ENCODE data around the gene SPTLC3. TPM values are rescaled to one million over a fixed set of nuclear protein-coding genes. Genes with fewer than 3 reads are reported as not detected.

The SPTLC3 gene
- polyA plus RNA-seq, 1 of the 3 experiments (the other 2 are of a cell fraction): 0.02 TPM

DNA sequence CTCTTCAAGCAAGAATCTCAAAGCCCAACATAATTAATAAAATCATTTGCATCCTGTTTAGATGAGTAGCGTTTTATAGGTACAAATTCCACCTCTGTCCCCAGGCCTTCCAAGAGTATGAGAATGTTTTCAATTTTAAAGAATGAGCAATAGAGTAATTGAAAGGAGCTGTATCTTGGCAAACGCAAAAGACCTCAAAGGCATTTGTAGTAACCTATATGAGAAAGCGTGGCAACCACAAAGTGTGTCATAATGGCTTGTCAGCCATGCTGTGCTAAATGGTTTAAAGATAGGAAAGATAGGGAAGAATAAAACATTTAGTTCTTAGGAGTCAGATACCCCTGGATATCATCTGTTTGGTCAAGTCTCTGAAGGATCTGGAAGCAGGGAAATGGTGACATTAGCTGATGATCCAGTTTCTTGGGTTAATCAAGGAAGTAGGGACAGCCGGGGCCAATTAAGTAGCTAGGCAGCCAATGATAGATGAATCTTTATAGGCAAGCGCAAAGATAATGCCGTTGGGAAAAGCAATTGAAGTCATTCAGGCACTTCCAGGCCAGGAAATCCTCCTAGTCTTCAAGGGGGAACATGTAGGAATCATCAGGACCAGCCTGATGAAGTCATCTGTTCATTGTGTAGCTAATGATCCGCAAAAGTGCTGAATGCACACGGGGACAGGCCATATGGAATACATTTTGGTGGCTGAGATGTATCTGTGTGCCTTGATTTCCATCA lies 140.8 kb downstream of the SPTLC3 start:
- H3K79me2 ChIP-seq (ENCODE audit: insufficient read depth): no peaks in the 10 kb centered on the region
- POLR2A ChIA-PET: no interaction called here
- H3K9me3 ChIP-seq: no peaks in the 10 kb centered on the region
- no peak overlapping the region for H3K4me3 ChIP-seq (ENCODE audit: low read depth in 2 of 2, low read length in 1 of 2)
- no peak overlapping the region for H3K9ac ChIP-seq
- CTCF ChIA-PET: interaction anchor here (1.2 to 1.7 kb wide), 3 partner anchors 31 to 397 kb away, joined by 3 to 4 read pairs (median 3); no protein-coding TSS in a partner anchor
- H3K27ac ChIP-seq (ENCODE audit: low read depth in 2 of 2, low read length in 1 of 2): no peak overlapping the region
- H3F3A ChIP-seq (replicated peaks; ENCODE audit: insufficient read depth): no peaks in the 10 kb centered on the region
- no peaks in the 10 kb centered on the region for H3K4me1 ChIP-seq (ENCODE audit: control insufficient read depth in 1 of 2, insufficient read depth in 2 of 2, low read depth in 1 of 2, low read length in 1 of 2)
- no peaks in the 10 kb centered on the region for H4K20me1 ChIP-seq (ENCODE audit: insufficient read depth)
- TF ChIP-seq POLR2AphosphoS5 (IDR thresholded peaks at IDR 0.05; ENCODE audit: low read depth, low read length): no peak
- no peak for TF ChIP-seq JUND (IDR thresholded peaks at IDR 0.05)
- TF ChIP-seq MXI1 (IDR thresholded peaks at IDR 0.05; ENCODE audit: low read depth, low read length): no peak
- TF ChIP-seq, protein P1, sequence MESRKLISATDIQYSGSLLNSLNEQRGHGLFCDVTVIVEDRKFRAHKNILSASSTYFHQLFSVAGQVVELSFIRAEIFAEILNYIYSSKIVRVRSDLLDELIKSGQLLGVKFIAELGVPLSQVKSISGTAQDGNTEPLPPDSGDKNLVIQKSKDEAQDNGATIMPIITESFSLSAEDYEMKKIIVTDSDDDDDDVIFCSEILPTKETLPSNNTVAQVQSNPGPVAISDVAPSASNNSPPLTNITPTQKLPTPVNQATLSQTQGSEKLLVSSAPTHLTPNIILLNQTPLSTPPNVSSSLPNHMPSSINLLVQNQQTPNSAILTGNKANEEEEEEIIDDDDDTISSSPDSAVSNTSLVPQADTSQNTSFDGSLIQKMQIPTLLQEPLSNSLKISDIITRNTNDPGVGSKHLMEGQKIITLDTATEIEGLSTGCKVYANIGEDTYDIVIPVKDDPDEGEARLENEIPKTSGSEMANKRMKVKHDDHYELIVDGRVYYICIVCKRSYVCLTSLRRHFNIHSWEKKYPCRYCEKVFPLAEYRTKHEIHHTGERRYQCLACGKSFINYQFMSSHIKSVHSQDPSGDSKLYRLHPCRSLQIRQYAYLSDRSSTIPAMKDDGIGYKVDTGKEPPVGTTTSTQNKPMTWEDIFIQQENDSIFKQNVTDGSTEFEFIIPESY (IDR thresholded peaks at IDR 0.05; ENCODE audit: borderline replicate concordance, low read depth): no peak
- TF ChIP-seq RXRA (IDR thresholded peaks at IDR 0.05; ENCODE audit: borderline replicate concordance, low read depth): no peak
- TF ChIP-seq GATA2 (CRISPR knock-in tag; IDR thresholded peaks at IDR 0.05): no peak
- no peak for TF ChIP-seq TEAD4 (IDR thresholded peaks at IDR 0.05; ENCODE audit: borderline replicate concordance, insufficient read depth)
- TF ChIP-seq SIN3A (IDR thresholded peaks at IDR 0.05; ENCODE audit: borderline replicate concordance, low read depth, low read length): no peak
- TF ChIP-seq YY1 (IDR thresholded peaks at IDR 0.05; ENCODE audit: low read depth): no peak
- H3K9me2 ChIP-seq: no peaks in the 10 kb centered on the region
- no peak overlapping the region for H2AFZ ChIP-seq (ENCODE audit: low read depth)
- no peak for DNase-seq
- WGBS (ENCODE audit: low lambda C conversion rate): 19% methylated on average over 8 of the region's 8 CpGs
- no peaks in the 10 kb centered on the region for H3K36me3 ChIP-seq (replicated peaks in 1 of 2; ENCODE audit: control insufficient read depth in 1 of 2, insufficient read depth in 2 of 2, low read length in 1 of 2)
- no peaks in the 10 kb centered on the region for H3K27me3 ChIP-seq (ENCODE audit: insufficient read depth)
- H3K4me2 ChIP-seq: no peak overlapping the region

DNA sequence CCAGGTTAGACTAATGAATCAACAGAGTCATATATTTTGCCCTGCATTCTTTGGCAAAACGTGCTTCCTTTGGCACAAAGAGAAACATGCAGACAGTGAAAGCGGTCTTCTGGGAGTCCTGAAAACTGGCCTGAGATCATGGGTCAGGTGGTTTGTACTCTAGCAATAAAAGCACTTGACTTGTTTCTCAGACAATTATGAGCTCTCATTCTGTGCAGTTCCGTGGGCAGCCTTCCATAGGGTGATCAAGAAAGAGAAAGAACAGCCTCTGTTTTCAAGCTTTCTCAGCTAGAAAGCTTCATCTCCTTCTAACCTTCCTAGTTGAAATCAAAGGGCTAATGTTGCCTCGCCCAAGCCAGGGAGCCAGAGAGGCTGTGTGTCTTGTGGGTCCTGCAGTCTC lies 149.6 kb downstream of the SPTLC3 start:
- no peaks in the 10 kb centered on the region for H3K9me3 ChIP-seq
- H2AFZ ChIP-seq (ENCODE audit: low read depth): no peak overlapping the region
- H4K20me1 ChIP-seq (ENCODE audit: insufficient read depth): no peaks in the 10 kb centered on the region
- no peak overlapping the region for H3K4me2 ChIP-seq
- no peak overlapping the region for H3K4me3 ChIP-seq (ENCODE audit: low read depth in 2 of 2, low read length in 1 of 2)
- DNase-seq: no peak
- H3K36me3 ChIP-seq (replicated peaks in 1 of 2; ENCODE audit: control insufficient read depth in 1 of 2, insufficient read depth in 2 of 2, low read length in 1 of 2): no peaks in the 10 kb centered on the region
- no peak overlapping the region for H3K27ac ChIP-seq (ENCODE audit: low read depth in 2 of 2, low read length in 1 of 2)
- no peaks in the 10 kb centered on the region for H3K27me3 ChIP-seq (ENCODE audit: insufficient read depth)
- no peak overlapping the region for H3K9ac ChIP-seq
- 5% methylated on average over 4 of the region's 4 CpGs for WGBS (ENCODE audit: low lambda C conversion rate)
- TF ChIP-seq NFIC (IDR thresholded peaks at IDR 0.05; ENCODE audit: borderline replicate concordance) (no peak), GATA2 (CRISPR knock-in tag; IDR thresholded peaks at IDR 0.05) (no peak), FOXM1 (IDR thresholded peaks at IDR 0.05; ENCODE audit: low read depth) (no peak), EP300 (IDR thresholded peaks at IDR 0.05; ENCODE audit: borderline replicate concordance in 1 of 2, low read depth in 1 of 2, low read length in 1 of 2) (no peak)
- TF ChIP-seq, protein P2, sequence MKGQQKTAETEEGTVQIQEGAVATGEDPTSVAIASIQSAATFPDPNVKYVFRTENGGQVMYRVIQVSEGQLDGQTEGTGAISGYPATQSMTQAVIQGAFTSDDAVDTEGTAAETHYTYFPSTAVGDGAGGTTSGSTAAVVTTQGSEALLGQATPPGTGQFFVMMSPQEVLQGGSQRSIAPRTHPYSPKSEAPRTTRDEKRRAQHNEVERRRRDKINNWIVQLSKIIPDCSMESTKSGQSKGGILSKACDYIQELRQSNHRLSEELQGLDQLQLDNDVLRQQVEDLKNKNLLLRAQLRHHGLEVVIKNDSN (IDR thresholded peaks at IDR 0.05; ENCODE audit: borderline replicate concordance, low read depth): no peak
- no peaks in the 10 kb centered on the region for H3K79me2 ChIP-seq (ENCODE audit: insufficient read depth)
- no peaks in the 10 kb centered on the region for H3K9me2 ChIP-seq
- ChIA-PET POLR2A (no interaction called here), CTCF (interaction anchor here (0.9 to 1.4 kb wide), 2 partner anchors 74 to 144 kb away, joined by 3 to 4 read pairs; no protein-coding TSS in a partner anchor)
- H3F3A ChIP-seq (replicated peaks; ENCODE audit: insufficient read depth): no peaks in the 10 kb centered on the region
- H3K4me1 ChIP-seq (ENCODE audit: control insufficient read depth in 1 of 2, insufficient read depth in 2 of 2, low read depth in 1 of 2, low read length in 1 of 2): no peaks in the 10 kb centered on the region

Data from SK-N-SH (cell line).